Nucleus accumbens (tissue), 56 donors: ENCODE data around the gene SPPL2C.
A peak's percentile ranks its signal among the peaks of the same experiment; 100 is the strongest.
"Not testable (repeated sequence)": the region's sequence is repeated elsewhere in the genome, so short reads cannot be mapped to it uniquely, and the experiment has no call there.

Experiments used
- DNase-seq, 56 donors: peaks; one replicate each; lab custom pipeline; 2025; lab: John Stamatoyannopoulos, UW

SPPL2C gene

DNA sequence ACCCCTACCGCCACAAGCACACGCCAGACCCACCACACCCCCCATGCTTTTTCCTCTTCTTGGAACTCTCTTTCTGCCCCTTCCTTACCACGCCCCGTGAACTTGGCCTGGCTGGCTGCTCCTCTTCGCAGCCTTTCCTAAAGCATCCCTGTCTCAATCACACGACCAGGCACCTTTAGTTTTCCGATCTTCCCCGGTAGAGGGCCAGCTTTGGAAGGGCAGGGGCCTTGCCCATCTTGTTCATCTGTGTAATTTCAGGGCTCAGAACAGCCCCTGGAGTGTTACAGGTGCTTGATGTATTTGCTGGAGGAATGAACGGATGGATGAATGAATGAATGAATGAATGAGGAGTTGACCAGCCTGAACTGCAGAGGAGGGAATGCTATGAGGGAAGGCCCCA is 3.7 kb downstream of the SPPL2C start:
- DNase-seq: no peak

DNA sequence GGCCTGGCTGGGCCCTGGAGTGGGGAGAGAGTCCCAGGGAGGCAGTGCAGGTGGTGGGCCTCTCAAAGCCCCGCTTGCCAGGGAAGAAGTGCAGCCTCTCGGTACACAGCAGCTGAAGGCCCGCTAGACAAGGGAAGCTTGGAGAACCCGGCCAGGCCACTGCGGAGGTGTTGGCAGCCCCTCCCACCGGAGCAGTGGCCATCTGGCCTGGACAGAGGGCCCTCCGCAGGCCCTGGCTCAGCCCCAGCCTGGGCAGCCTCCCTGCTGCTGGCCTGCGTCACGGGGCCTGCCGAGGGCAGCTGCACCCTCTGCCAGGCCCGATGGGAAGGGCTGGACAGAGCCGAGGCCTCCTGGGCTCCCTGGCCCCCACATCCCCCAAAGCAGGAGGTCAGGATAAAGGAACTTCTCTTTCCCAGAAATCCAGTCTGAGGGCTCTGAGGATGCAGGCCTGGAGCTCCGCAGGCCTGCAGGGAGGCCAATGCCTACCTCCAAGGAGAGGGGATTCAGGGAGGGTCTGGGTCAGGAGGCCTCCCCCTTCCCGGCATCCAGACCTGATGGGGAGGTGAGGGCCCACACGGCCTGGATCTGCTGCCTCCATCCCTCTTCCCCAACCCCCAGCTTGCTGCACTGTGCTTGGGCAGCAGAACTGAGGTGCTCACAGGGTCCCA is 4.3 kb downstream of the SPPL2C start:
- peak in 51 of 56 donors; percentile 12 to 87 (median 66) for DNase-seq

DNA sequence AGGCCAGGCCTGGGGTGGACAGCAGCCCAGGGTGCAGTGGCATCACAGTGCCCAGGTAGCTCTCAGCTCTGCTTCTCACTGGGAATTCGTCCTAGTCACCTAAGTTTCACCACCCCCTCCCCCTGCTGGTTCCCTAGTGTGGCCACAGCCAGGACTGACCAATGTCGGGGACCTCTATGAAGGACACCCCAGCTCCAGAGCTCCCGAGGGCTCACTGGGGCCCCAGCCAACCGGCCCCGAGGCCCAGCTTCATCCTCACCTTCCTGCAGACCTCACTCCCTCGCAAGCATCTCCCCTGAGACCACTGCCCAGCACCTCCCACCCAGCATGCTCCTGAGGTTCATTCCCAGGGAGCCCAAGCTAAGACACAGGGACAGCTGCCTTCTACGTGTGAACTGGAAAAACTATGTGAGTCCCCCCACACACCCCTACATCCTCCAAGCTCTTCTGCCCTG is 4.9 kb downstream of the SPPL2C start:
- DNase-seq: no peak

DNA sequence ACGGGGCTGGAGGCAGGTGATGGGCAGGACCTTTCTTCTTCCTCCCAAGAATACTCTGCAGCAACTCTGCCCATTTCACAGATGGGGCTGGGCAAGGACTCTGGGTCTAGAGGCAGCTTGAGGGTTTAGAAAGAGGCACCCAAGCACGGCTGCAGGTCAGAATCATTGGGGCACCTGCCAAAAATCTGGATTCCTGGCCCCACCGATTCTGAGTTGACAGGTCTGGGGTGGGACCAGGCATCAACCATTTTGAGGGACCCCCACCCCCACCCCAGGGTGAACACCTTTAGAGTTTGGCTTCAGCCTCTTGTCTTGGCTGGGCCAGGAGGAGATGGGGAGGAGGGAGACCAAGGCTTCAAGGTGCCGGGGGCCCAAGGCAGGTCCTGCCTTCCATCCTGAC is 5.3 kb downstream of the SPPL2C start:
- no peak for DNase-seq

DNA sequence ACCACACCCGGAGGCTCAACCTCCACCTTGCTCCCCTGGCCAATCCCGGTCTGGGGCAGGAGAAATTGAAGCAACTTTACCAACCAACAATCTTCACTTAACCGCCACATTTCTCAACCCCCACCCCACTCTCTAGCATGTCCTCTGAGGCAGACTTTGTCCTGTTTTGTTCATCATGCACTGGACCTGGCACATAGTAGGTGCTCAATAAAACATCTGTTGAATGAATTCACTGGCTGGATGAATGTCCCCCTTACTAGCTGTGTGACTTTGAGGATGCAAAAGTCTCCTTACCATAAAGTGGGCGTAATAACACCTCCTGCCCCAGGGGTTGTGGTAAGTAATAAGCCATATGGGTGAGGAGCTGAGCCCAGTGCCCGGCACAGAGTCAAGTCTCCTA is 5.8 kb downstream of the SPPL2C start:
- DNase-seq: no peak

DNA sequence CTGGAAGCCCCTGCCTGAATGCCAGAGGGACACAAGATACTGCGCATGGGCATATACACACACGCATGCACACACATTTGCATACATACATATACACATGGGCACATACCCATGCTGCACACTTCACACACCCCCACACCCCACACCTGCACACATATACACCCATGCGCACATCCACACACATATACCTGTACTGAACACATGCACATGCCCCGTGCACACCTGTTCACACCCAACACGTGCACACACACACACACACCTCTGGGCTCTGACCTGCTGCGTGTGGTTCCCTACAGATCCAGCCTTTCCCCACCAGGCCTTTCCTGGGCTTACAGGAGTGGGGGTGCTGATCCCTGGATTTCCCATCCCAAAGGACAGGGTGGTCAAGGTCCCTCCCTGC is 6.3 kb downstream of the SPPL2C start:
- DNase-seq: no peak

DNA sequence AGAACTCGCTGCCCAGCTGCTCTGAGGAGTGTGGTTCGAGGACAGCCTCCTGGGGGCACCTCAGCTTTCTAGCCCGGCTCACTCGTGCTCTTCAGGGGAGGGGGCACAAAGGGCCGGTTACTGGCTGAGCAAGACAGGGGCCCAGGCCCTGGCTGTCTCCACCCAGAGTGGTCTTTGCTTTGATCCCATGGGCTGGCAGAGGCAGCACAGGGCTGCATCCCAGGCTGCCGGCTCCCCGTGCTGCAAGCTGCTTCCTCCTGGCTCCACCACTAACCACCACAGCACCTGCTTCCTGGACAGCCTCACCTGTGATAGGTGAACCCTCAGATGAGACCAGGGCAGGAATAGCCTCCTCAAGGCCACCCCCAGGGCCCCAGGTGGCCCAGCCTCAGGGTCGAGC is 6.8 kb downstream of the SPPL2C start:
- DNase-seq: no peak

DNA sequence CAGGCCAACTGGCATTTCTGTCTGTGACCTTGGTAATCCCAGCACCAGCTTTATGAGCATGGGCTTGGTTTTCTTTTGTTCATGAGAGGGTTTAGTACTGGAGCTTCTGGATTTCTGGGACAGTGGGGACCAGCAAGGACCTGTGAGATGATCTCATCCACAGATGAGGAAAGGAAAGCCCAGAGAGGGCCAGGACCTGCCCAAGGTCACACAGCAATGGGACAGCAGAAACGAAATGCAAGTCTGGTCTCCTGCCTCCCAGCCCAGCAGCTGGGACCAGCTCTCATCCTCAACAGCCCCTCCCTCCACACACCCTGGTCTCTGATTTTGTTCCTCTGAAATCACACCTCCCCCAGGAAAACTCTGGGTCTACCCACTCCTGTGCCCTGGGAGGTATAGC is 7.2 kb downstream of the SPPL2C start:
- no peak for DNase-seq

DNA sequence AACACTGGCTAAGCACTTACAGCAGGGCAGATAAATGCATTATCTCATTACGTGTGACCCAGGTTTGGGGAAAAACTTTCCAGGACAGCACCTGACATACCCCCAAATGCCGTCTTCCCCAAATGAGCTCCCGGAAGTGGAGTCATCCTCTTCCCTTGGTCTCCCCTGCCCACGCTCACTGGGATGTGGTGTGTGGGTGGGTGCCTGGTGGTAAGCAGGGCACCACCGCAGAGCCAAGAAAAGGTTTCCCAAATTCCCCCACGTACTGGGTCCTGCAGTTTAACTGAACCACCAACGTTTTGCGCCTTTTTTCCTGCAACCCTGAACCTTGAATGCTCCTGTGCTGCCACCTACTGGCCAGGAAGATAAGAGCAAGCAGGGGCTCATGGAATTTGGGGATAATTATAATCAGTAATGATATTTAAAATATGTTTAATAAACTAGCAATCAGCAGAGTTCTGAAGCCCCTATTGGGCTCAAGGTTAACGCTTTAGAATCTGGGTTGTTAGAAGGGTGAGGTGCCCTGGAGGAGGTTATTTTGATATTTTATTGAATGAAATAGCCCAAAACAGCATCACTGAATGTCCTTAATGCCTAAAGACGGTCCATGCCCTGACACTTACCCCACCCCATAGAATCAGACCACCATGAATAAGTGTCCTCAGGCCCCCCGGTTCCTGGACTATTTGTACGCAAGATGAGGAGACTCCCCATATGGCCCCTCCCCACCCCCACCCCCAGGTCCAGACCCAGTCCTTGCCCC is 8.0 kb downstream of the SPPL2C start:
- peak in 47 of 56 donors; percentile 5 to 85 (median 39) for DNase-seq

DNA sequence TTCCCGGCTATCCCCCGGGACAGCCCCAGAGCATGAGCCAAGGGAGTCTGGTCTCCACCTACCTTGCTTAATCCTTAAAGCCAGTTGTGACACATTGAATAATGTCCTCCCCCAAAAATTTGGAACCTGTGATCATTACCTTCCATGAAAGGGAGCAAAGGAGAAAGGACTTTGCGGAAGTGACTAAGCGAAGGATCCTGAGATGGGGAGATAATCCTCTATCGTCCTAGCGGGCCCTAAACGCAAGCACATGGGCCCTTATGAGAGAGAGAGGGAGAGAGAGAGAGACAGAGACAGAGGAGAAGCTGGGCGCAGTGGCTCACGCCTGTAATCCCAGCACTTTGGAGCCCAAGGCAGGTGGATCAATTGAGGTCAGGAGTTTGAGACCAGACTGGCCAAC is 9.5 kb downstream of the SPPL2C start:
- DNase-seq: no peak

DNA sequence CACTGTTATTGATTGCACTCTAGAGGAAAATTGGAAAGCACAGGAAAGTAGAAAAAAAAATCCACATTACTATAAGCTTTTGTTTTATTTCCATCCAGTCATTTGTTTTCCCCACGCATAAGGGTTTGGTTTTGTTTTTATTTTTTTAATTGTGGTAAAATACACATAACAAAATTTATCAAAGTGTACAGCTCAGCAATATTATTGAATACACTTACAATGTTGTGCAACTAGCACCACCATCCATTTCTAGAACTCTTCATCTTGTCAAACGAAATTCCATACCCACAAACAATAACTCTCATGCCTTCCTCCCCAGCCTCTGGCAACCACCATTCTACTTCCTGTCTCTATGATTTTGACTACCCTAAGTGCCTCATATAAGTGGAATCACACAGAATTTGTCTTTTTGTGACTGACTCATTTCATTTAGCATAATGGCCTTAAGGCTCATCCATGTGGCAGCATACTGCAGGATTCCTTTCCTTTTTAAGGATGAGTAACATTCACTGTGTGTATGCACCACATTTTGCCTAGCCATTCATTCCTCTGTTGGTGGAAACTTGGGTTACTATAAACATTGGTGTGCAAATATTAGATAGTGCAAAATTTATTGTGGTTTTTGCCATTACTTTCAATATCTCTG is 11.1 kb downstream of the SPPL2C start:
- no peak for DNase-seq

DNA sequence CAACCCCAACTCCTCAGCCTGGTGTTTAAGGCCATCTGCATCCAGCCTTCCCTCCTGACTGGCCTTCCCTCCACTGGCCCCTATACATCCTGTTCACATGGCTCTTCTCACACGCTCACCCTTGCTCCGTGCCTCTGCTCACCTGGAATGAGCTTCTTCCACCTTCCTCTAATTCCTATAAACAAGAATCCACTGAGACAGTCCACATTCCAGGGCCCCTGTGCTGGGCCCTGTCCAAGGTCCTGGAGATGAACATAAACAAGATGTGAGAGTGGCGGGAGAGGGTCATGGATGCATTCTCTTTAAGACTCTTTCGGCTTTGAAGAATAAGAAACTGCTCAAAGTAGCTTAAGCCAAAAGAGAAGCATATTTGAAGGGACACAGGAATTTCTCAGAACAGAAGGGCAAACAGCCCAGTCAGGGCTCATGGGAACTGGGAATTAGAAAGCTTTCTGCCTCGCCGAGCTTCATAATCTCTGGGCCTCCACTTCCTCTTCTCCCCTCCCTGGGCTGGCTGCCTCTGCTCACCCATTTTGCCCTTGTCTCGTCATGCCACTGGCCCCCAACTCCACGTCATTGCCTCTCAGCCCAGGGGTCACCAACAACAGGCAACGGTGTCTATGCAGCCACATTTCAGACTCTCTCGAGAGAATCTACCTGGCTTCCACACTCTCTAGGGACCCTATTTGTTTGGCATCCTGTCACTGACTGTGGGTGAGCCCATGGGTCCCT is 13.5 kb downstream of the SPPL2C start:
- peak in 1 of 56 donors; percentile 3 for DNase-seq

DNA sequence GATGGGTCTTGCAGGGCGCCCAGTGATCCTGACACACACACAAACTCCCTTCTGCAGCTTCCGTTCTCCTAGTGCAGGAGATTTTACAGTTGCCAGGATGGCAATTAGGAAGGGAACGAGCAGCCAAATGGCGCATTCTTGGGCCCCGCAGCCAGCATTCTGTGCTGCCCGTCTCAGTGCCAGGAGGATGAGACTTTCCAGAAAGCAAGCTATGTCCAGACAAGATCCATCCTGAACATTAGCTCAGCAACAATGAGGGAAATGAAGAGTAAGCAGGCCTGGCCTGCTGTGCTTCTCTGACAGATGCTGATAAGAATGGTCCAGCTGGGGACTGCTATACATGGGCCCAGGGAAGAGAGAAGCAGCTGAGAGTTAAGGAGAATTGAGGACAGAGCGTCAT is 16.5 kb downstream of the SPPL2C start:
- no peak for DNase-seq

DNA sequence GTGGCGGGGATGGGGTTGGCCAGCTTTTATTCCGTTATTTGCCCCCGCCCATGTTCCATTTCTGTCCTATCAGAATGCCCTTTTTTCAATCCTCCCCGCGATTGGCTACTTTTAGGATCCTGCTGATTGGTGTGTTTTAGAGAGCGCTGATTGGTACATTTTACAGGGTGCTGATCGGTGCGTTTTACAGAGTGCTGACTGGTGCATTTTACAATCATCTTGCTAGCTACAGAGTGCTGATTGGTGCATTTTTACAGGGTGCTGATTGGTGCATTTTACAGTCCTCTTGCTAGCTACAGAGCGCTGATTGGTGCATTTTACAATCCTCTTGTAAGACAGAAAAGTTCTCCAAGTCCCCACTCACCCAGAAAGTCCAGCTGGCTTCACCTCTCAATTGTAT is 17.4 kb downstream of the SPPL2C start:
- not testable (repeated sequence) for DNase-seq

DNA sequence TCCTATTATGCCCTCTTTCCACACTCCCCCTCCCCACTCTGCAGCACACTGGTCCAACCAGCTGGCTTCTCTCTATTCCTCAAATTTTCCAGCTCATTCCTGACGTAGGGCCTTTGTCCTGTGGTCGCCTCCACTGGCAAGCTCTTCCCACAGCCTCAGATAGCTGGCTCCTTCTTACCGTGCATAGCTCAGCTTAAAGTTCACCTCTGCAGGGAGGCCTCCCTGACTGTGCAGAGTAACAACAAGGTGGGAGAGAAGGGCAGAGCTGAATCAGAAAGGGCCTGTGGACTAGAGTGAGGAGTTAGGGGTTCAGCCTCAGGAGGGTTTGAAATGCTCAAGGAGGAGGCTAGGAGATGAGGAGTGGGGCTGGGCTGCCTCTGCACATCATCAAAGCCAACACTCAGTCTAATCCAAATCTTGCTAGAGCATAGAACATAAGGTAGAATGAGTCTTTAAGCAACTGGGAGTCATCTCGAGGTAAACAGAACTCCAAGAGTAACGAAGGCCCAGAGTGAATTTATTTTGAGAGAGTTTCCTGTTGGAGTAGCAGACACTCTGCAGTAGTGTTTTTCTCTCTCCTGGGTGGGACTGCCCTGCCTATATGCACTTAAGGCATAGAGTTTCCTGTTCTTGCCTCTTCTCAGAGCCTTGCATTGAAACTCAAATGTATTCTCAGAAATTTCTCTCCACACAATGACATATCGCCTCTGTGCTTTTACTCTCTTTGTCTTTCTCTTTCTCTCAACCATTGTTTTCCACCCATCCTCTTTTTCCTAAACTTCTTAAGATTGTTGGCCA is 19.4 kb downstream of the SPPL2C start:
- no peak for DNase-seq

DNA sequence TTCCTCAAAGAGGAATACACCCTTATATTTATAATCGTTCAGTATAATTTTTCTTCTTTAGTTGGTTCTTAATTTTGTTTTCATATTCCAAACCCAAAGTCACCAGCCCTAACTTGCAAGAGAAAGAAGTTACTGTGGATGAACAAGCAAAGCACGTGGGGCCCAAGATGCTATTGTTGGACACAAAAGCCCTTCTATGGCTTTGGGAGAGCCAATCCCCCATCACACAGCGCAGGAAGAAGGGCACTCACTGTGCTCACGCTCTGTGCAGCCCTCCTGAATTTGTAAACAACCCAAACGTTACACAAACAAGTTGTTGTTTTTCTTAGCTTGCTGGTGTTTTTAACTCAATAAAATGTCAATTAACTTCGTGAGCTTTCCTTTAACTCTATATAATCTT is 22.5 kb downstream of the SPPL2C start:
- peak in 48 of 56 donors; percentile 9 to 84 (median 65) for DNase-seq

DNA sequence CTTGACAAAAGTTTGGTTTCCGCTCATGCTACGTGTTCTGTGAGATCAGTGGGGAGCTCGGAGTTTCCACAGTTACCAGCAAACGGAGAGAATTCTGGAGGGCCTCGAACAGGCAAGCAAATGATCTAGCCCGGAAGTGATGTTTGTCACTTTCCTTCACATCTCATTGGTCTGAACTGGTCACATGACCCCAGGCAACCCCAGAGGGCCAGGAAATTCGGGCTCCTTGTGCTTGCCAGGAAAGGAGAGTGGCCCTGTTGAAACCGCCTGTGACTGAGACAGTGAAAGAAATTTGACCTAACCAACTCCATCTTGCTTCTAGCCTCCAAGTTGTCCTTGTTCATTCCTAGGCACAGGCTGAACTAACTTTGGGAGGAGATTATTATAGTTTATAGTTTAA is 23.0 kb downstream of the SPPL2C start:
- peak in 19 of 56 donors; percentile 4 to 46 (median 25) for DNase-seq

DNA sequence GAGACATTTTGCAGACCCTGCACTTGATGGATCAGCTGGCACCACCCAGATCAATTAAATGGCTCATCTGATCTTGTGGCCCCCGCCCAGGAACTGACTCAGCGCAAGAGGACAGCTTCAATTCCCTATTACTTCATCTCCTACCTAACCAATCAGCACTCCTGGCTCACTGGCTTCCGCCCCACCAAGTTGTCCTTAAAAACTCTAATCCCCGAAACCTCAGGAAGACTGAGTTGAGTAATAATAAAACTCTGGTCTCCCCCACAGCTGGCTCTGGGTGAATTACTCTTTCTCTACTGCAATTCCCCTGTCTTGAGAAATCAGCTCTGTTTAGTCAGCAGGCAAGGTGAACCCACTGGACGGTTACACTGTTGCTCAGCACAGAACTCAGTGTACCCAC is 23.6 kb downstream of the SPPL2C start:
- no peak for DNase-seq

DNA sequence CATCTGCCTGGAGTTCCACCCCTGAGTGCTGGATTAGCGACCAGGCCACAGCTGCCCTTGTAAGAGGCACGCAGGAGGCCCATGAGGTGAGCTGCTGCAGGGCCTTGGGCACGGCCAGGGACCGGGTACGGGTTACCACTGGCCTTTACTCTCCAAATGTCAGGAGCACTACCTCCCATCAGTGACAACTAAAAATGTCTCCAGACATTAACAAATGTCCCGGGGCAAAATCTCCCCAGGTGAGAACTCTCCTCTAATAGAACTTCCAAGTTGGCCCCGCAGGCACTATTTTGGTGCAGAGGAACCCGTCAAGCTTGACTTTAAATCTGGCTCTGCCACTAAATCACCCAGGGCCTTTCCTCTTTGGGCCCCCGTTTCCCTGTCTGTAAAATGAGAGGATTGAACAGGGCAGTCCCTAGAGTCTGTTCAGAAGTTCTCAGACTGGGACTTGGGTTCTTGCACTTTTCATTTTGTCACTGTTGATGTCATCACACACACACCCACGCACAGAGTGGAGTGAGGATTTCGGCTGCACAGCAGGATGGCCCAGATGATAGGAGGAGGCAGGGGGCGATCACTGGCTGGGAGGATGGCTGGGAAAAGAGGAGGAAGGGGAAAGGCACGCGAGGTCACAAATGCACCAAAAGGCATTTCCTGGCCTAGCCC is 25.1 kb downstream of the SPPL2C start:
- peak in 1 of 56 donors; percentile 9 for DNase-seq
